Naive thymus-derived CD4-positive, alpha-beta T cell (primary cell): ENCODE measurements around the gene MICU2. TPM values are rescaled to one million over a fixed set of nuclear protein-coding genes. Genes with fewer than 3 reads are reported as not detected.
"Not testable (repeated sequence)": the region's sequence is repeated elsewhere in the genome, so short reads cannot be mapped to it uniquely, and the experiment has no call there.

Source experiments
- ATAC-seq: fragments of 150-1000 bp; cut with Tn5 transposase; 2 replicates; pipeline ENCODE4 v1.10.0; 2021; ENCODE audit warnings: mild to moderate bottlenecking, moderate library complexity
- CTCF ChIA-PET: fragments of 350-600 bp; sonication (Branson Sonifier 250); formaldehyde crosslinking; loops from one replicate; lab custom pipeline; 2021; ENCODE audit warnings: antibody characterized with exemption; lab: Charles Lee
- POLR2A ChIA-PET: fragments of 350-600 bp; sonication (Branson Sonifier 250); formaldehyde crosslinking; loops from one replicate; lab custom pipeline; 2021; ENCODE audit warnings: antibody characterized with exemption, inconsistent platforms; lab: Charles Lee
- DNase-seq, 9 donors: peaks; one replicate each; pipeline versions ENCODE4 v3.0.0 to v3.0.0-alpha.2; 2020 to 2022; ENCODE audit warnings: mixed read lengths in 1 of 9
- H3K27ac ChIP-seq: one replicate; pipeline ENCODE4 v1.7.0; 2013; ENCODE audit warnings: mild to moderate bottlenecking, low read depth, low read length, moderate library complexity
- H3K27me3 ChIP-seq, 2 donors: one replicate each; pipeline ENCODE4 v1.7.0; 2013; ENCODE audit warnings: low read length in 2 of 2, mild to moderate bottlenecking in 2 of 2, moderate library complexity in 2 of 2; ENCODE audit not compliant: control insufficient read depth in 2 of 2, insufficient read depth in 2 of 2
- H3K36me3 ChIP-seq, 3 experiments: 1 replicate in 2 of 3; 2 replicates in 1 of 3; pipeline ENCODE4 v1.7.0; 2013; ENCODE audit warnings: low read length in 3 of 3, mild to moderate bottlenecking in 3 of 3, moderate library complexity in 1 of 3; ENCODE audit not compliant: insufficient read depth in 3 of 3, control insufficient read depth in 2 of 3
- H3K4me1 ChIP-seq, 2 donors: one replicate each; pipeline ENCODE4 v1.7.0; 2013; ENCODE audit warnings: low read length in 2 of 2, mild to moderate bottlenecking in 2 of 2, moderate library complexity in 1 of 2; ENCODE audit not compliant: control insufficient read depth in 2 of 2, insufficient read depth in 2 of 2
- H3K4me3 ChIP-seq: 2 replicates; pipeline ENCODE4 v1.7.0; 2013; ENCODE audit warnings: mild to moderate bottlenecking, low read length
- H3K9me3 ChIP-seq, 3 experiments: 1 replicate in 2 of 3; 2 replicates in 1 of 3; pipeline ENCODE4 v1.7.0; 2013; ENCODE audit warnings: low read length in 3 of 3; ENCODE audit not compliant: control insufficient read depth in 2 of 3
- H3K27ac Mint-ChIP-seq, 9 donors: one replicate each; pipeline ENCODE4 v1.8.0; 2020 to 2022; ENCODE audit warnings: mixed read lengths in 9 of 9, mild to moderate bottlenecking in 8 of 9, moderate library complexity in 5 of 9, inconsistent platforms in 2 of 9
- H3K27me3 Mint-ChIP-seq, 5 donors: one replicate each; pipeline ENCODE4 v1.8.0; 2021 to 2022; ENCODE audit warnings: mixed read lengths in 5 of 5, mild to moderate bottlenecking in 1 of 5
- H3K36me3 Mint-ChIP-seq, 5 donors: one replicate each; pipeline ENCODE4 v1.8.0; 2020 to 2022; ENCODE audit warnings: mixed read lengths in 5 of 5, mild to moderate bottlenecking in 3 of 5, inconsistent platforms in 1 of 5
- H3K4me1 Mint-ChIP-seq, 7 donors: one replicate each; pipeline ENCODE4 v1.8.0; 2020 to 2022; ENCODE audit warnings: mixed read lengths in 7 of 7, mild to moderate bottlenecking in 3 of 7, inconsistent platforms in 1 of 7
- H3K4me3 Mint-ChIP-seq, 10 donors: one replicate each; pipeline ENCODE4 v1.8.0; 2020 to 2022; ENCODE audit warnings: mild to moderate bottlenecking in 10 of 10, mixed read lengths in 10 of 10, moderate library complexity in 6 of 10, inconsistent platforms in 2 of 10
- H3K9me3 Mint-ChIP-seq, 11 donors: one replicate each; pipeline ENCODE4 v1.8.0; 2020 to 2022; ENCODE audit warnings: mixed read lengths in 11 of 11, mild to moderate bottlenecking in 4 of 11, inconsistent platforms in 1 of 11, moderate library complexity in 1 of 11
- intact Hi-C, 2 donors: fragments of 100-400 bp; cut with micrococcal nuclease; formaldehyde crosslinking; loops; one replicate each; pipeline ENCODE4 v1.15.1; 2023
- polyA plus RNA-seq, 2 donors: library from polyadenylated mRNA; unstranded; fragments of 300-500 nt; fragmentation: Illumina TruSeq; gene quantifications; one replicate each; pipeline ENCODE4 v1.2.3, GENCODE V29; 2021
- total RNA-seq, 6 experiments: library from RNA in 5 of 6; stranded (reverse) in 5 of 6; gene quantifications; 1 replicate in 5 of 6; 2 replicates in 1 of 6; pipeline ENCODE4 v1.2.3 and lab custom pipeline; 2021 to 2026

Gene MICU2
- total and polyA plus RNA-seq, 7 experiments from 2014 or later: 30.6 to 45.6 (median 37.5) TPM

DNA sequence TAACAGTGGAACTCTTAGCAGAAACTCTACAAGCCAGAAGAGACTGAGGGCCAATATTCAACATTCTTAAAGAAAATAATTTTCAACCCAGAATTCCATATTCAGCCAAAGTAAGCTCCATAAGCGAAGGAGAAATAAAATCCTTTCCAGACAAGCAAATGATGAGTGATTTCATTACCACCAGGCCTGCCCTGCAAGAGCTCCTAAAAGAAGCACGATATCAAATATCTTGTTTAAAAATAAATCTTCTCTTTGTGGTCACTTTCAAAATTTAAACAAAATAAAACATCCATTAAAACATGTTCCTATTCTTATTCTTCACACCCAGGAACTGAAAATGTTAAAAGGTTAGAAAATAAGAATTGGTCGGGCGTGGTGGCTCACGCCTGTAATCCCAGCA is 13.7 kb downstream of the MICU2 start:
- ChIA-PET POLR2A (no interaction called here), CTCF (no interaction called here)
- Mint-ChIP-seq H3K36me3 (peaks cover 0 to 56% (median 39%) of the 10 kb centered on the region in 5 donors), H3K27ac (peak overlapping the region in 1 of 9 donors; percentile 9), H3K9me3 (peaks cover 0 to 8% (median 0%) of the 10 kb centered on the region in 11 donors), H3K4me1 (peaks cover 21 to 95% (median 91%) of the 10 kb centered on the region in 7 donors), H3K27me3 (no peaks in the 10 kb centered on the region), H3K4me3 (peak overlapping the region in 3 of 10 donors; percentile 7 to 51 (median 25))
- no peak overlapping the region for H3K4me3 ChIP-seq
- no peaks in the 10 kb centered on the region for H3K27me3 ChIP-seq
- DNase-seq (no peak), ATAC-seq (no peak)
- no peaks in the 10 kb centered on the region for H3K9me3 ChIP-seq
- no peak overlapping the region for H3K27ac ChIP-seq
- peaks cover 0 to 3% of the 10 kb centered on the region in 2 donors for H3K4me1 ChIP-seq
- H3K36me3 ChIP-seq: peaks cover 0 to 3% (median 0%) of the 10 kb centered on the region in 3 experiments
- intact Hi-C loops: no loop called here

DNA sequence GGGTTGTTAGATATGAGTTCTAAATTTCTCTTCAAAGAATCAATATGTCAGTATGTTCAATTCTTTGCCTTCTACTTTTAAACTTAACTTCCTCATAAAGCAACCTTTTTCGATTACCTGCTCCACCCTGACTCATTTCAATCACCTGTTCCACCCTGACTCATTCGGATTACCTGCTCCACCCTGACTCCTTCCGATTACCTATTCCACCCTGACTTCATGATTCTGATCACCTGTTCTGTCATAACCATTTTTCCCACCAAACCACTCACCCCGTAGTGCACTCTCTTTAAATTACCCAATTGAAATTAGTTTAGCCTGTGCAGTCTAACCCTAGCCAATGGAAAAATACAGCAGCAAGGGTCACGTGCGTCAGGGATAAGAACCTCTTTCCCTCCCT is 14.5 kb downstream of the MICU2 start:
- H3K27me3 Mint-ChIP-seq, H3K9me3 ChIP-seq, H3K36me3 ChIP-seq, H3K4me3 ChIP-seq, H3K4me1 ChIP-seq, CTCF ChIA-PET, ATAC-seq, intact Hi-C loops, H3K27ac ChIP-seq, H3K27me3 ChIP-seq, H3K9me3 Mint-ChIP-seq, DNase-seq: not testable (repeated sequence)
- Mint-ChIP-seq H3K36me3 (peaks cover 0 to 57% (median 41%) of the 10 kb centered on the region in 5 donors), H3K4me3 (peak overlapping the region in 2 of 10 donors; percentile 25 to 51), H3K4me1 (peaks cover 17 to 93% (median 88%) of the 10 kb centered on the region in 7 donors), H3K27ac (peak overlapping the region in 1 of 9 donors; percentile 23)
- POLR2A ChIA-PET: interaction anchor here (0.9 kb wide), 1 partner anchor 10 kb away, joined by 3 read pairs; no protein-coding TSS in a partner anchor

DNA sequence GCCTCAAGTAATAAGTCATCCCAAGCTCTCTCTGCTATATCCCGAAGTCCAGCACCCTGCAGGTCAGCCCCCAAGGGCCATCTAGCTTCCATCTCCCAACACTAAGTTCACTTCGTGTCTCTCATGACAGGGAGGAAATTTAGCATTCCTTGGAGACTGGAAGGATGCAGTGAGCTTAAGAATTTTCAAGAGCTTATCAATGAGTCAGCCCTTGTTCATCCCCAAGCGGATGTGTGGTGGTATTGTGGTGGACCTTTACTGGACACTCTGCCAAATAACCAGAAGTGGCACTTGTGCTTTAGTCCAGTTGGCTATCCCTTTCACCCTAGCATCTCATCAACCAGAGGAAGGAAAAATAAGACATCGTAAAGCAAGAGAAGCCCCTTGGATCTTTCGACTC is 15.6 kb downstream of the MICU2 start:
- DNase-seq, intact Hi-C loops, H3K36me3 ChIP-seq, H3K27me3 Mint-ChIP-seq, H3K27ac ChIP-seq, CTCF ChIA-PET, ATAC-seq, H3K27me3 ChIP-seq, H3K27ac Mint-ChIP-seq, H3K4me3 ChIP-seq, H3K4me1 ChIP-seq, H3K9me3 ChIP-seq: not testable (repeated sequence)
- Mint-ChIP-seq H3K4me3 (peak overlapping the region in 2 of 10 donors; percentile 29 to 41), H3K4me1 (peaks cover 12 to 82% (median 77%) of the 10 kb centered on the region in 7 donors), H3K36me3 (peaks cover 0 to 60% (median 38%) of the 10 kb centered on the region in 5 donors), H3K9me3 (peaks cover 0 to 11% (median 3%) of the 10 kb centered on the region in 11 donors)
- POLR2A ChIA-PET: interaction anchor here (0.9 kb wide), 1 partner anchor 12 kb away, joined by 3 read pairs; no protein-coding TSS in a partner anchor

DNA sequence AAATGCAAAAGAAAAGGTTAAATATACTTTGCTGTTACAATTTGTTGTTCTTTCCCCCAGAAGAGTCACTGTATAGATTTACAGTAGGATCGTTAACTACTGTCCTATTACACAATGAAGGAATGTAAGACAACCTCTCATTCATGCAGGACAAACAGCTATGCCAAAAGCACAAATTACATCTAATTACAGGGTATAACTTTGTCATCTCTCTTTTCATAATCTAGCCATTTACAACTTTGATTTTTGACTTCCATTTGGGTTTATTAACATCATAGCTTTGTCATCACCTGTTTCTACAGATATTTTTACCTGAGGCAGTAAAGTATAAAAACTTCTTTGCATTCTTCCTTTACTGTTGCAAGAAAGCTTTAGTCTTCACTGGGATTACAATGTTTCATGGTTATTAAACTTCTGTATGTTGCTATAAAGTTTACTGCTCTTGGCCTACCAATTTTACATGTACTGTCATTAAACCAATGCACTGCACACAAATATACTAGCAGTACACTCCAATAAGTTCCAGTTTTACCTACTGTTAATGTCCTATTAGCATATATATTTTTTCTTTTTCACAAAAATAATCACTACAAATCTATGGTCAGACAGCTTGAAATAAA is 18.9 kb downstream of the MICU2 start:
- peaks cover 8 to 74% (median 71%) of the 10 kb centered on the region in 7 donors for H3K4me1 Mint-ChIP-seq
- intact Hi-C loops: no loop called here
- peaks cover 0 to 3% (median 0%) of the 10 kb centered on the region in 3 experiments for H3K36me3 ChIP-seq
- no peak for ATAC-seq
- peaks cover 8 to 19% of the 10 kb centered on the region in 2 donors for H3K4me1 ChIP-seq
- CTCF ChIA-PET: interaction anchor here (0.7 kb wide), 1 partner anchor 1862 kb away, joined by 3 read pairs; no protein-coding TSS in a partner anchor
- no peaks in the 10 kb centered on the region for H3K27me3 Mint-ChIP-seq
- H3K9me3 Mint-ChIP-seq: peaks cover 0 to 27% (median 7%) of the 10 kb centered on the region in 11 donors
- DNase-seq: no peak
- no peak overlapping the region for H3K4me3 ChIP-seq
- H3K4me3 Mint-ChIP-seq: peak overlapping the region in 1 of 10 donors; percentile 15
- no peak overlapping the region for H3K27ac Mint-ChIP-seq
- POLR2A ChIA-PET: interaction anchor here (0.6 to 1.4 kb wide), 2 partner anchors 19 to 37 kb away, joined by 4 to 5 read pairs; partner anchors contain the start of gene MICU2
- no peaks in the 10 kb centered on the region for H3K27me3 ChIP-seq
- no peak overlapping the region for H3K27ac ChIP-seq
- peaks cover 4 to 56% (median 51%) of the 10 kb centered on the region in 5 donors for H3K36me3 Mint-ChIP-seq
- H3K9me3 ChIP-seq: peaks cover 0 to 13% (median 0%) of the 10 kb centered on the region in 3 experiments

DNA sequence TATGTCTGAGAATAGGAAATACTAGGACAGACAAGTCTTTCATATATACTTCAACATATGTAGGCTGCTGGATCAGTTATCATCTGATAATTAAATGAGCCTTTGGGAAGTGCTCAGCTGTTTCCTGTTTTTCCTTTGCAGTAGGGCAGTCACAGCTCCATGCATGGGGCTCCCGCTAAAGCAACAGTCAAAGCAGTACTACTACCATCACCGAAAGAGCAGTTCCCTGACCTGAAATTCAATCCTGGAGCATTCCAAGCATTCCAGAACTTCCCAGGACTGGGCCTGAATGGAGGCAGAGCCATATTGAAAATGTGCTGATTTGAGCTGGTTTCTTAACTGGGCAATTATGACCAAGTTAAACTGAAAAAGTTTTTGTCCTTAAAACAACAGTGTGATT is 20.5 kb downstream of the MICU2 start:
- H3K36me3 ChIP-seq: peaks cover 0 to 3% (median 0%) of the 10 kb centered on the region in 3 experiments
- no peak for DNase-seq
- intact Hi-C loops: no loop called here
- Mint-ChIP-seq H3K4me1 (peaks cover 11 to 67% (median 59%) of the 10 kb centered on the region in 7 donors), H3K9me3 (peaks cover 0 to 22% (median 6%) of the 10 kb centered on the region in 11 donors), H3K36me3 (peaks cover 4 to 44% (median 38%) of the 10 kb centered on the region in 5 donors), H3K4me3 (no peak overlapping the region), H3K27me3 (no peaks in the 10 kb centered on the region), H3K27ac (no peak overlapping the region)
- no peak overlapping the region for H3K27ac ChIP-seq
- ATAC-seq: no peak
- H3K4me3 ChIP-seq: no peak overlapping the region
- ChIA-PET POLR2A (no interaction called here), CTCF (no interaction called here)
- H3K4me1 ChIP-seq: peaks cover 12 to 19% of the 10 kb centered on the region in 2 donors
- peaks cover 0 to 13% (median 0%) of the 10 kb centered on the region in 3 experiments for H3K9me3 ChIP-seq
- H3K27me3 ChIP-seq: no peaks in the 10 kb centered on the region

DNA sequence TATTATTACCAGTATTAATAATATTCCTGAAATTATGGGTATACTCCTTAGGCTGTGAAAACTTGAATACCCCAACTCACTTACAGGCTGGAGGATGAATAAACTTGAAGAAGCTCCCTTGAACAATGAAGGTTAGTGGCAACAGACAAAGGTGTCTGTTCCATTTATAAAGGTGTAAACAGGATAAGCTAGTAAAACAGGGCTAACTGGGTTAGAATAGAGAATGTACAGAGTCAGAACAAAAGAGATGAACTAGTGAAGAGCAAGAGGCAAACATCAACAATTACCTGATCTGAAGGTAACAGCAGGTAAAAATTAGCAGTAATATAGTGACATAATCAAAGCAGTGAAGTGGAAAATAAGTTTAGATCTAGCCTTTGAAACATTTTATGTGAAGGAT is 23.2 kb downstream of the MICU2 start:
- DNase-seq (no peak), ATAC-seq (no peak)
- H3K27me3 Mint-ChIP-seq: no peaks in the 10 kb centered on the region
- H3K9me3 ChIP-seq: peaks cover 0 to 13% (median 0%) of the 10 kb centered on the region in 3 experiments
- H3K36me3 ChIP-seq: peaks cover 0 to 3% (median 0%) of the 10 kb centered on the region in 3 experiments
- peaks cover 4 to 34% (median 29%) of the 10 kb centered on the region in 5 donors for H3K36me3 Mint-ChIP-seq
- ChIA-PET CTCF (no interaction called here), POLR2A (no interaction called here)
- H3K4me3 Mint-ChIP-seq: peak overlapping the region in 6 of 10 donors; percentile 1 to 66 (median 10)
- peak overlapping the region in 5 of 9 donors; percentile 1 to 39 (median 9) for H3K27ac Mint-ChIP-seq
- H3K4me3 ChIP-seq: no peak overlapping the region
- peaks cover 0 to 22% (median 6%) of the 10 kb centered on the region in 11 donors for H3K9me3 Mint-ChIP-seq
- H3K4me1 Mint-ChIP-seq: peaks cover 13 to 58% (median 44%) of the 10 kb centered on the region in 7 donors
- no peaks in the 10 kb centered on the region for H3K27me3 ChIP-seq
- intact Hi-C loops: loop anchor here in 1 of 2 donors (2.0 kb wide), 1 partner anchor 14 kb away; no protein-coding TSS in a partner anchor
- H3K27ac ChIP-seq: no peak overlapping the region
- peaks cover 12 to 19% of the 10 kb centered on the region in 2 donors for H3K4me1 ChIP-seq
